Calu3 (cell line): Measurements from ENCODE around the gene AAK1. TPM values are rescaled to one million over a fixed set of nuclear protein-coding genes. Genes with fewer than 3 reads are reported as not detected.
"Not testable (repeated sequence)": the region's sequence is repeated elsewhere in the genome, so short reads cannot be mapped to it uniquely, and the experiment has no call there.

Experiments
- BruUV-seq: library from RNA; stranded (reverse); fragments of 400-500 nt; replicated peaks from 2 replicates; lab custom pipeline; 2021; lab: Mats Ljungman, UMichigan
- CTCF ChIA-PET: fragments of 300-600 bp; sonication (Branson Sonifier 250); formaldehyde crosslinking; loops from one replicate; lab custom pipeline; 2022; ENCODE audit warnings: antibody characterized with exemption; lab: Charles Lee
- DNase-seq: peaks from one replicate; pipeline ENCODE4 v3.0.0; 2022
- H3K27ac Mint-ChIP-seq: one replicate; pipeline ENCODE4 v1.8.0; 2022; ENCODE audit warnings: mixed read lengths; ENCODE audit not compliant: unreplicated experiment
- H3K27me3 Mint-ChIP-seq: one replicate; pipeline ENCODE4 v1.8.0; 2022; ENCODE audit warnings: mixed read lengths; ENCODE audit not compliant: unreplicated experiment
- H3K36me3 Mint-ChIP-seq: one replicate; pipeline ENCODE4 v1.8.0; 2022; ENCODE audit warnings: mild to moderate bottlenecking, moderate library complexity, mixed read lengths; ENCODE audit not compliant: insufficient read depth, unreplicated experiment
- H3K4me1 Mint-ChIP-seq: one replicate; pipeline ENCODE4 v1.8.0; 2022; ENCODE audit warnings: mild to moderate bottlenecking, low read depth, mixed read lengths; ENCODE audit not compliant: unreplicated experiment
- H3K4me3 Mint-ChIP-seq: one replicate; pipeline ENCODE4 v1.8.0; 2022; ENCODE audit warnings: mild to moderate bottlenecking, low read depth, moderate library complexity, mixed read lengths; ENCODE audit not compliant: unreplicated experiment
- H3K9me3 Mint-ChIP-seq: one replicate; pipeline ENCODE4 v1.8.0; 2022; ENCODE audit warnings: low read depth, mixed read lengths; ENCODE audit not compliant: unreplicated experiment
- CTCF ChIP-seq: fragments of 200-600 bp; IDR thresholded peaks from one replicate; pipeline ENCODE4 v1.8.0; 2022; ENCODE audit warnings: antibody characterized with exemption; ENCODE audit not compliant: unreplicated experiment
- intact Hi-C: fragments of 100-400 bp; cut with micrococcal nuclease; formaldehyde crosslinking; loops from one replicate; pipeline ENCODE4 v1.10.0; 2022; ENCODE audit not compliant: unreplicated experiment
- total RNA-seq: library from RNA; stranded (reverse); gene quantifications from 2 replicates; pipeline ENCODE4 v1.2.3, GENCODE V29; 2022

AAK1 gene
- total RNA-seq, 1 experiment from 2014 or later: 46.7 TPM

- no TSS peak for BruUV-seq
- peaks cover 2% of the 10 kb centered on the region for H3K9me3 Mint-ChIP-seq
- intact Hi-C loops: no loop called here
- no peaks in the 10 kb centered on the region for H3K27me3 Mint-ChIP-seq
- H3K4me1 Mint-ChIP-seq: peaks cover 9% of the 10 kb centered on the region
- H3K27ac Mint-ChIP-seq: no peak overlapping the region
- CTCF ChIA-PET: no interaction called here
- H3K4me3 Mint-ChIP-seq: no peak overlapping the region
- no peak for DNase-seq
- no peak for TF ChIP-seq CTCF
- no peaks in the 10 kb centered on the region for H3K36me3 Mint-ChIP-seq
Measured at GRCh38 chr2:69624611-69625010, 18.9 kb downstream of the AAK1 start.

- Mint-ChIP-seq H3K4me3 (no peak overlapping the region), H3K9me3 (peaks cover 2% of the 10 kb centered on the region), H3K36me3 (no peaks in the 10 kb centered on the region), H3K4me1 (peaks cover 7% of the 10 kb centered on the region), H3K27me3 (no peaks in the 10 kb centered on the region), H3K27ac (no peak overlapping the region)
- CTCF ChIA-PET: no interaction called here
- no peak for TF ChIP-seq CTCF
- intact Hi-C loops: no loop called here
- BruUV-seq: no TSS peak
- DNase-seq: no peak
Measured at GRCh38 chr2:69624131-69624530, 19.4 kb downstream of the AAK1 start.

GRCh38 chr2:69623236-69623635, 20.3 kb downstream of the AAK1 start:
- BruUV-seq: no TSS peak
- Mint-ChIP-seq H3K36me3 (no peaks in the 10 kb centered on the region), H3K27ac (no peak overlapping the region), H3K4me3 (no peak overlapping the region), H3K27me3 (no peaks in the 10 kb centered on the region), H3K4me1 (no peaks in the 10 kb centered on the region), H3K9me3 (peaks cover 2% of the 10 kb centered on the region)
- intact Hi-C loops: no loop called here
- TF ChIP-seq CTCF: no peak
- CTCF ChIA-PET: no interaction called here
- no peak for DNase-seq

- H3K27ac Mint-ChIP-seq, H3K36me3 Mint-ChIP-seq, H3K27me3 Mint-ChIP-seq, DNase-seq, BruUV-seq, H3K9me3 Mint-ChIP-seq, H3K4me1 Mint-ChIP-seq, intact Hi-C loops, H3K4me3 Mint-ChIP-seq, CTCF ChIA-PET: not testable (repeated sequence)
Measured at GRCh38 chr2:69622805-69623204, 20.7 kb downstream of the AAK1 start.

GRCh38 chr2:69622017-69622540, 21.5 kb downstream of the AAK1 start:
- H3K36me3 Mint-ChIP-seq, H3K4me3 Mint-ChIP-seq, DNase-seq, H3K27ac Mint-ChIP-seq, BruUV-seq, H3K4me1 Mint-ChIP-seq, H3K9me3 Mint-ChIP-seq, intact Hi-C loops, CTCF ChIA-PET, H3K27me3 Mint-ChIP-seq: not testable (repeated sequence)
